Measurements from ENCODE around the gene THNSL1. TPM values are rescaled to one million over a fixed set of nuclear protein-coding genes. Genes with fewer than 3 reads are reported as not detected.
"Not testable (repeated sequence)": the region's sequence is repeated elsewhere in the genome, so short reads cannot be mapped to it uniquely, and the experiment has no call there.

Gene THNSL1
- total RNA-seq, 4 donors from 2014 or later = 0.80 to 2.6 (median 1.6) TPM

DNA sequence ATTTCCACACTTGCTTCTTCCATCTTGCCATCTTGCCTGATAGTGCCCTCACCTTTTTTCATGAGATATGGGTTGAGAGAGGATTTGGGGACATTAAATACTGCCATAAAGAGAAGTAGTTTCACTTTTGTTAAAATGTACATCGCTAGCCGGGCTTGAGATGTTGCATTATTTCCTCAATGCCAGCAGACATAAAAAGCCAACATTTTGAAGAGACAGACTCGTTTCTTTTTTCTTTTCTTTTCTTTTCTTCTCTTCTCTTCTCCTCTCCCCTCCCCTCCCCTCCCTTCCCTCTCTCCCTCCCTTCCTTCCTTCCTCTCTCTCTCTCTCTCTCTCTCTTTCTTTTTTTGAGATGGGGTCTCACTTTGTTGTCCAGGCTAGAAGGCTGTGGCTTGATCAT is 18.4 kb upstream of the THNSL1 start:
- no peak overlapping the region for H3K4me3 ChIP-seq (ENCODE audit: low read depth, poor library complexity, severe bottlenecking)
- TF ChIP-seq, protein P1, sequence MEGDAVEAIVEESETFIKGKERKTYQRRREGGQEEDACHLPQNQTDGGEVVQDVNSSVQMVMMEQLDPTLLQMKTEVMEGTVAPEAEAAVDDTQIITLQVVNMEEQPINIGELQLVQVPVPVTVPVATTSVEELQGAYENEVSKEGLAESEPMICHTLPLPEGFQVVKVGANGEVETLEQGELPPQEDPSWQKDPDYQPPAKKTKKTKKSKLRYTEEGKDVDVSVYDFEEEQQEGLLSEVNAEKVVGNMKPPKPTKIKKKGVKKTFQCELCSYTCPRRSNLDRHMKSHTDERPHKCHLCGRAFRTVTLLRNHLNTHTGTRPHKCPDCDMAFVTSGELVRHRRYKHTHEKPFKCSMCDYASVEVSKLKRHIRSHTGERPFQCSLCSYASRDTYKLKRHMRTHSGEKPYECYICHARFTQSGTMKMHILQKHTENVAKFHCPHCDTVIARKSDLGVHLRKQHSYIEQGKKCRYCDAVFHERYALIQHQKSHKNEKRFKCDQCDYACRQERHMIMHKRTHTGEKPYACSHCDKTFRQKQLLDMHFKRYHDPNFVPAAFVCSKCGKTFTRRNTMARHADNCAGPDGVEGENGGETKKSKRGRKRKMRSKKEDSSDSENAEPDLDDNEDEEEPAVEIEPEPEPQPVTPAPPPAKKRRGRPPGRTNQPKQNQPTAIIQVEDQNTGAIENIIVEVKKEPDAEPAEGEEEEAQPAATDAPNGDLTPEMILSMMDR (IDR thresholded peaks at IDR 0.05) = no peak
- TF ChIP-seq POLR2A (IDR thresholded peaks at IDR 0.05) = no peak
- DNase-seq (ENCODE audit: low spot score in 2 of 2) = no peak
- WGBS, 2 donors = 87 to 89% methylated on average over 3 of the region's 3 CpGs
- intact Hi-C loops (cut with DNase I; ENCODE audit: low total_unique reads) = no loop called here

DNA sequence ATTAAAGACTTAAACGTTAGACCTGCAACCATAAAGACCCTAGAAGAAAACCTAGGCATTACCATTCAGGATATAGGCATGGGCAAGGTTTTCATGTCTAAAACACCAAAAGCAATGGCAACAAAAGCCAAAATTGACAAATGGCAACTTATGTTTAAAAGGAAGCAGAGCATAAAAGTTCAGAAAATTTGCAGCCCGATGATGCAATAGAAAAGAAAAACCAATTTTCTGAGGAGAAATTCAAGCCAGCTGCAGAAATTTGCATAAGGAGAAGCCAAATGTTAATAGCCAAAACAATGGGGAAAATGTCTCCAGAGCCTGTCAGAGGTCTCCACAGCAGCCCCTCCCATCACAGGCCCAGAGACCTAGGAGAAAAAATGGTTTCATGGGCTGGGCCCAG is 4.8 kb upstream of the THNSL1 start:
- H3K4me3 ChIP-seq (ENCODE audit: low read depth, poor library complexity, severe bottlenecking); DNase-seq (ENCODE audit: low spot score in 2 of 2); intact Hi-C loops (cut with DNase I; ENCODE audit: low total_unique reads): not testable (repeated sequence)
- WGBS, 2 donors = 76 to 78% methylated on average over 2 of the region's 2 CpGs

DNA sequence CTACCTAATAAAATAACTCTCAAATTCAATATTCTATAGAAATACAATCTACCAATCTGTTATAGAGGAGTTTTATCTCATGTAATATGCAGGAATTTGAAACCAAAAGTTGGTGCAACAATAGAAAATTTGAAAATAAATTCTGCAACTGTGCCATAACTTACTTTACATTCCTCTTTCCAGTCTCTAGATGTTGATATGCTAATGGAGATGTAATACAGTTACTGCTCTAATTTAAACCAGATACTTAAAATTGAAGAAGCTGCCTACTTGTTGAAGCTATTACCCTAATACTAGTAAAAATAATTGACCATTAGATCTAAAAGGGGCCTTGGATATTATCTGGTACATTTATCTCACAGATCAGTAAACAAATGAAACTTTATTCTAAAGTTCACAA is 1.8 kb upstream of the THNSL1 start:
- intact Hi-C loops (cut with DNase I; ENCODE audit: low total_unique reads) = no loop called here
- TF ChIP-seq, protein P1 (IDR thresholded peaks at IDR 0.05) = no peak
- no peak for TF ChIP-seq POLR2A (IDR thresholded peaks at IDR 0.05)
- H3K4me3 ChIP-seq (ENCODE audit: low read depth, poor library complexity, severe bottlenecking) = no peak overlapping the region
- no peak for DNase-seq (ENCODE audit: low spot score in 2 of 2)

DNA sequence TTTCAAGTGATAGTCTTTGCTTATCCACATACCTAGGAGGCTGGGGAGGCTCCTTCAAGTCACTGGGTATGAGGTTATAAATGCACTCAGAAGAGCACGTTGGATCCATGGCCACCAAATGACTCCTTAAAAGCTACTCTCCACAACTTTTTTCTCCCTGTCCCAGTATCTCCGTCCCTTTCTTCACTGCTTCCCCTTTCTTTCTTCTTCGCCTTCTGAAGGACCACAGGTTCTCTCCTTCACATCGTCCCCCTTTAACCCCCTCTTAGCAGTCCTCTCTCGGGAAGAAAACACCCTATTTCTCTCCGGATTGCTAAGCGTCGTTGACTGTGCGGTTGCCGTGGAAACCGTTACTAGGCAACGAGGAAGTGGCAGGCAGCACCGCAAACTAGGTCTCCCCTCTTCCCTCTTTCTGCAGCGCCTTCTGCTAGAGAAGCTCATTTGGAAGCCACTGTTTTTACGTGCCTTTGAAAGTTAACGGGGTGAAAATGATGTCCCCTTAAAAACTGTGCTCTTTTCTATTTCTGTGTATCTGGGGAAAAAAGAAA is 510 bp upstream of the THNSL1 start, which contains the start of gene ENKUR:
Gene ENKUR, minus strand, starts transcription at position 331 of the 548 bp plus-strand sequence. Its CDS starts 222 bp downstream, at position 109.
- 1% methylated on average over 16 of the region's 16 CpGs for WGBS, 2 donors
- peak; percentile 86 to 96 for DNase-seq (ENCODE audit: low spot score in 2 of 2)
- no peak for TF ChIP-seq POLR2A (IDR thresholded peaks at IDR 0.05)
- TF ChIP-seq, protein P1 (IDR thresholded peaks at IDR 0.05) = no peak
- intact Hi-C loops (cut with DNase I; ENCODE audit: low total_unique reads) = no loop called here
- H3K4me3 ChIP-seq (ENCODE audit: low read depth, poor library complexity, severe bottlenecking) = peak within 1 kb of the TSS; percentile 48

DNA sequence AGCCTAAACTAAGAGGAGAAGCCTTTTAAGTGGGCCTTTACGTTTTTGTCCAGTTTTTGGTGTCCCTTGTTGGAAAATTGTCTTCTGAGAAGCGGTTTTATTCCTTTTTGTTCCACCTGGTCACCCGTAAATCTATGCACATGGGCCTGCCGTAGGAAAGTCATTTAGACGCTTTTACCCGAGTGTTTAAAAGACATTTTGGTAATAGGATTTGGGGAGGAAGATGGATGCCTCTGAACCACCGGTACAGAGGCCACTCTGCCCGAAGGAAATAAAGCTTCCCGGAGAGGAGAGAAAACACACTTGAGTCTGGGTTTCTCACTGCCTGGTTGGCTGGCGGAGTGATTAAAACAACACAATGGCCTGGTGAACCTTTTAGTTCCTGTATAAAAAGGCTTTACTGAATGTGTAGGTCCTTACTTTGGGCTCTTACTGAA is 760 bp downstream of the THNSL1 start:
- peak in 1 of 2 donors; percentile 15 for DNase-seq (ENCODE audit: low spot score in 2 of 2)
- TF ChIP-seq POLR2A (IDR thresholded peaks at IDR 0.05) = no peak
- TF ChIP-seq, protein P1 (IDR thresholded peaks at IDR 0.05) = no peak
- intact Hi-C loops (cut with DNase I; ENCODE audit: low total_unique reads) = no loop called here
- WGBS, 2 donors = 6 to 7% methylated on average over 10 of the region's 10 CpGs
- H3K4me3 ChIP-seq (ENCODE audit: low read depth, poor library complexity, severe bottlenecking) = peak overlapping the region; percentile 48

DNA sequence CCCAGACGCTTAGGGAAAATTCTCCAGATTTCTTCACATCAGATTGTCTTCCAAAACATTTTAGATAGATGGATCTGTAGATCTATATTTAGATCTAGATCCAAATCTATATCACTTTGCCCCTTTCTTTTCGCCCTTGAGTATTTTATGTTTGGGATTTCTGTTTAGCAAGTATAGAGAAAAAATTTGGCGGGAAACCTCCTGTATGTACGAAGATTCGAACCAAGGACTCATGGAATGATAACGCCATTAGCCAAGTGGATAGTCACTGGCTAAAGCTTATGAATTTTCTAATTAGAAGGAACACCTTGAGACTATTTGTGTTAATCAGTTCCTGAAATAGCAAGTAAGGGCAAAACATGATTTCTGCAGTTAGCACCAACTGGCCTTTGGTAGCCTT is 1.2 kb downstream of the THNSL1 start:
- intact Hi-C loops (cut with DNase I; ENCODE audit: low total_unique reads) = no loop called here
- DNase-seq (ENCODE audit: low spot score in 2 of 2) = no peak
- H3K4me3 ChIP-seq (ENCODE audit: low read depth, poor library complexity, severe bottlenecking) = no peak overlapping the region
- 91 to 95% methylated on average over 6 of the region's 6 CpGs for WGBS, 2 donors
- TF ChIP-seq, protein P1 (IDR thresholded peaks at IDR 0.05) = no peak
- TF ChIP-seq POLR2A (IDR thresholded peaks at IDR 0.05) = no peak
